Stomach (tissue), 4 donors: ENCODE measurements around the gene CDHR5.

Experiments
- CTCF ChIP-seq, 7 experiments: fragments of 450-650 bp in 4 of 7; fragments of 200-600 bp in 3 of 7; sonication (generic) in 3 of 7; IDR thresholded peaks; one replicate each; pipeline ENCODE4 v1.5.1; 2016 to 2019; ENCODE audit warnings: antibody characterized with exemption in 7 of 7, control low read depth in 2 of 7, mild to moderate bottlenecking in 1 of 7
- EP300 ChIP-seq: sonication (generic); formaldehyde crosslinking; IDR thresholded peaks from one replicate; pipeline ENCODE4 v1.6.1; 2017; ENCODE audit warnings: antibody characterized with exemption
- POLR2A ChIP-seq, 4 donors: fragments of 450-650 bp; IDR thresholded peaks; one replicate each; pipeline ENCODE4 v1.6.1; 2016; ENCODE audit warnings: antibody characterized with exemption in 4 of 4, control low read depth in 2 of 4, mild to moderate bottlenecking in 1 of 4, moderate library complexity in 1 of 4

GRCh38 chr11:643849-644738 lies 19.3 kb upstream of the CDHR5 start:
- TF ChIP-seq EP300 (no peak), CTCF (IDR thresholded peaks at IDR 0.05) (no peak), POLR2A (IDR thresholded peaks at IDR 0.05) (no peak)
